HTERT RPE-1 (cell line): ENCODE data around the gene TPBGL.

Experiments used
- in situ Hi-C: fragments of 300-500 bp; cut with MboI; formaldehyde crosslinking; loops from 4 replicates; pipeline ENCODE4 v1.14.3; 2020; ENCODE audit warnings: low sequenced_read_pairs

The TPBGL gene

GRCh38 chr11:75205564-75206020 is 35.0 kb upstream of the TPBGL start:
- in situ Hi-C loops: no loop called here

GRCh38 chr11:75208446-75208845 is 32.1 kb upstream of the TPBGL start:
- in situ Hi-C loops: no loop called here

DNA sequence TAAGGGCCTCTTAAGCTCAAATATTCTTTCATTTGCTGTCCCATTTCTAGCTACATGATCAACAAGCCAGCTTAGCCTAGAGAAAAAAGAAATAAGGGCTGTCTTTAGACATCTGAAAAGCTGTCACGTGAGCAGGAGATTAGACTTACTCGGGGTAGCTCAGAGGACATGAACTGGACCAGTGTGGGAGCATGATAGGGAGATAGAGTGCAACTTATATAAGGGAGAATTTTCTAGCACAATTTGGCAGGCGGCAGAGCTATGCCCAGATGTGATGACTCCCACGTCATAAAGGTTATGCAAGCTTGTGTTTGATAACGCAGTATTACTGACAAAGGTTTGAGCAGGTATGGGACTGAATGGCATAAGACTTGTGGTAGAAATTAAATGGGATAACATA is 28.2 kb upstream of the TPBGL start:
- in situ Hi-C loops: no loop called here

GRCh38 chr11:75214411-75214821 is 26.2 kb upstream of the TPBGL start:
- in situ Hi-C loops: no loop called here

DNA sequence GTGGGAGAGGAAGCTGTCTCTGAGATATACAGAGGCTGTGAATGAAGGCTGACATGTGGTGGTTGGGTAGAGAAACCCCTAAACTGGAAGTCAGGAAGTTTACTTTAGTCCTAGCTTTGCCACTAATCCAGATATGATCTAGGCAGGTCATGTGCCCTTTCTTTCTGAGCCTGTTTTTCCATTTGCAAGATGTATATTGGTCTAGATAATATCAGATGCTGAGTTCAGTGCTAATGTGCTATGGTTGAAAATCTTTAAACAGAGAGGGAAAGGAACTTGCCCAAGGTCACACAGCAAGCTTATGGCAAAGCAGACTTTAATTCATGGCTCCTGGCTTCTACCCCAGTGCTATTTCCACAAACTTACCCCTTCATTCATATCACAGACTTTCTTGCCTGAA is 25.7 kb upstream of the TPBGL start:
- in situ Hi-C loops: no loop called here

DNA sequence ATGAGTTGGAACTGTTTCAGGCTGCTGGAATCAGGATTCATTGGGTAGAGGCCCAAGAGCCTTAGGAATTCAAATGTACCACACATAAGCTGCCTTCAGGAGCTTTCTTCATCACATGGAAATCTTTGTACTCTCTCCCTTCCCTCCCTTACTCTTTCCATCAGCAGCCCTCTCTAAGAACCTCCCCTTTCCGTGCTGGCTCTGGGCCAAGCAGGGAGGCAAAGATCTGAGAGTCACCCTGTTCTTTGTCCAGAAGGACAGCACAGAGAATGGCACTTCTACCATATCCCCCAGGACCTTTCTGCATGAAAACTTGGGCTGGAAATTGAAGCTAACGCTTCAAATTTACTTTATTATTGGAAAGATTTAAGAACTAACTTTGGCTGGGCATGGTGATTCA is 20.7 kb upstream of the TPBGL start:
- in situ Hi-C loops: no loop called here

DNA sequence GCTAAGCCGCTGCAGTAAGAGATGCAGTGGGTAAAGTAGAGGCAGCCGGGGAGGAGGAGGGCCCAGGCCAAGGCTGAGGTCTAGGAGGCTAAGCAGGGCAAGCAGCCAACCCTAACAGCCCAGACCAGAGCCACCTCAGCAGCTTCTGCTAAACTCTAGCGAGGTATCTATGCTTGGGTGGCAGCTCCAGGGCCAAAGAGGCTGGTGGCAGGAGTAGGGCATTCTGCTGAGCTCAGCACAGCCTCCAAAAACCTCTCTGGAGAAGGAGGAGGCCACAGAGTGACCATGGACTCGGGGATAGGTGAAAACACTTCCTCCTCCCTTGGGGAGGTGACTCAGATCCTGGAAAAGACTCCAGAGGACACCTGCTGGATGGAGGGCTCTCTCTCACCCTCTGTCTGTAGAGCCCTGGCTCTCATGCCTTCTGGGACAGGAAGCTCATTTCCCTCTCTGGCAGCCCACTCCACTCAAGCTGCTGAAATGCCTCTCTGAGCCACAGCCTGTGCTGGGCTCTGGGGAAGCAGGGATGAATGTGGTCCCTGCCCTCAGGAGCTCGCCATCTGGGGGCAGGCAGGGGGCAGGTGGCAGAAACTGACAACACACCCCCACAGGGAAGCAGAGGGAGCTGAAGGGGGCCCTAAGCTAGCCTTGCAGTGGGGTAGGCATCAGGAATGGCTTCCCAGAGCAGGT is 16.5 kb upstream of the TPBGL start:
- in situ Hi-C loops: no loop called here

GRCh38 chr11:75225794-75226193 is 14.8 kb upstream of the TPBGL start:
- in situ Hi-C loops: no loop called here

- in situ Hi-C loops: no loop called here
Measured at GRCh38 chr11:75229466-75229865, 11.1 kb upstream of the TPBGL start.

DNA sequence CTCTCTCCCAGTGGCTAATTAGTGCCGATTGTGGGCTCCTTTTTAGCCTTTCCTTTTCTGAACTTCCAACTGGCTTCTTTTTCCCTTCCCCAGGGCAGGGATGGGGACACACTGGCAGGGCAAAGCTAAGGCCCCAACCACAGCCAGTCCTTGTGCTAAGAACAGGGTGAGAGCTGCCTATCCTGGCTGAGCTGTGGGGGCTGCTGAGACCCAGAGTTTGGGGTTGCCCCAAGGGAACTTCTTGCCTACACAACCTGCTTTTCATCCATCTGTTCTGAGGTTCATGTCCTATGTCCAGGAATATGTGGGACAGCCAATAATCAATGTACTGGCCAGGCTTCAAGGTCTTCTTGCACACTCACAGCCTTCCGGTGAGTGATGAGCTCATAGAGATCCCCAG is 10.0 kb upstream of the TPBGL start:
- in situ Hi-C loops: no loop called here

- in situ Hi-C loops: no loop called here
Measured at GRCh38 chr11:75233754-75234172, 6.8 kb upstream of the TPBGL start.

- in situ Hi-C loops: no loop called here
Measured at GRCh38 chr11:75236062-75236461, 4.5 kb upstream of the TPBGL start.

DNA sequence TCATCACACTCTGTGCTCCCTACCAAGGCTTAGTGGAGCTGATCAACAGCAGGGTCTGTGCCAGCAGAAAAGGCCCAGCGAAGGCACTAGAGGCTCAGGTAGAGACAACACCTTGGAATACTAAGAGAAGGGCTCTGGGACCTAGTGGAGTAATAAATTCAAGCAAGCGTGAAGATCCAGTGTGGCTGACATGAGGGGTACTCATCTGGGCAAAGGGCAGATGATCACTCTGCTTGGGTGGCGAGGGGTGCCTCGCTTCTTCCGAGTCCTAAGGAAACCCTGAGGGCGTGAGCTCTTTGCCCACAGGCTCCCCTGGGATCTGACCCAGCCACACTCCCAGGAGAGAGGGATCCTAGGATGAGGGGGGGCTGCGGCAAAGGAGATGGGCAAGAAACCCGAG is 3.5 kb upstream of the TPBGL start:
- in situ Hi-C loops: no loop called here

- in situ Hi-C loops: no loop called here
Measured at GRCh38 chr11:75238595-75239440, 1.8 kb upstream of the TPBGL start.

DNA sequence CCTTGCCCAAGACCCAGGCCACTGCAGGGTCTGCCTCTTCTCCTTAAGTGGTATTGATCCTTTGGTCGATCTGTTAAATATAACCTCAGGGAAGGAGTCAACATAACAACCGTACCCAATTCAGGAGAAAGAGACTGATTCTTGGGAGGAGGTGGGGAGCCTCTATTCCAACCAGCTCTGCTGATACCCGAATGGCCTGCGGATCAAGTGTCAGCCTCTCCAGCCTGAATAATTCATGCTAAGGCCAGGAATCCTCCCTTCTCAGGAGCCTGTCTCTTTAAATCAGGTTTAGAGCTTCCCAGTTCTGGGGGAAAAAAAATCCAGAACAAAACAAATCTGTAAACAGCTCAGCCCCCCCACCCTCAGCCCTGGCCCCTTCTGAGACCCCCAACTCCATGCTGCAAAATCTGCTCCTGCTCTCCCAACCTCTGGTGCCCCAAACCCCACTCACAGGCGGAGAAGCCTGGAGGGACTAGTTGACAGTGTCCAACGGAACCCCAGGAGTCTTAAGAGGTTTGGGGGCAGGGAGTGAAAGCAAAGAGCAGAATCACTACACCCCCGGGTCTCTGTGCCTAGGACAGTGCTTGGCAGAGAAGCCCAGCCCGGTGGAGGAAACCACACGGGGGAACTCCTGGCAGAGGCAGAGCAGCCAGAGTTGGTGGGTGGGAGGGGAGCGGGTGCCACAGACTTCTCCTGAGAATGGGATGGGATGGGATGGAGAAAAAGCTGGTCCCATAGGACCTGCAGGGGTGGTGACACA is 863 bp upstream of the TPBGL start:
- in situ Hi-C loops: no loop called here

DNA sequence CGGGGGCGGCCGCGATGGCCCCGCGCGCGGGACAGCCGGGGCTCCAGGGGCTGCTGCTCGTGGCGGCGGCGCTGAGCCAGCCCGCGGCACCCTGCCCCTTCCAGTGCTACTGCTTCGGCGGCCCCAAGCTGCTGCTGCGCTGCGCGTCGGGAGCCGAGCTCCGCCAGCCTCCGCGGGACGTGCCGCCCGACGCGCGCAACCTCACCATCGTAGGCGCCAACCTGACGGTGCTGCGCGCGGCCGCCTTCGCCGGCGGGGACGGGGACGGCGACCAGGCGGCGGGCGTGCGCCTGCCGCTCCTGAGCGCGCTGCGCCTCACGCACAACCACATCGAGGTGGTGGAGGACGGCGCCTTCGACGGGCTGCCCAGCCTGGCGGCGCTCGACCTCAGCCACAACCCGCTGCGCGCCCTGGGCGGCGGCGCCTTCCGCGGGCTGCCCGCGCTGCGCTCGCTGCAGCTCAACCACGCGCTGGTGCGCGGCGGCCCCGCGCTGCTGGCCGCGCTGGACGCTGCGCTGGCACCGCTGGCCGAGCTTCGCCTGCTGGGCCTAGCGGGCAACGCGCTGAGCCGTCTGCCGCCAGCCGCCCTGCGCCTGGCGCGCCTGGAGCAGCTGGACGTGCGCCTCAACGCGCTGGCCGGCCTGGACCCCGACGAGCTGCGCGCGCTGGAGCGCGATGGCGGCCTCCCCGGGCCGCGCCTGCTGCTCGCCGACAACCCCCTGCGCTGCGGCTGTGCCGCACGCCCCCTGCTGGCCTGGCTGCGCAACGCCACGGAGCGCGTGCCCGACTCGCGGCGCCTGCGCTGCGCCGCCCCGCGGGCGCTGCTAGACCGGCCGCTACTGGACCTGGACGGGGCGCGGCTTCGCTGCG is 697 bp downstream of the TPBGL start:
- in situ Hi-C loops: no loop called here

DNA sequence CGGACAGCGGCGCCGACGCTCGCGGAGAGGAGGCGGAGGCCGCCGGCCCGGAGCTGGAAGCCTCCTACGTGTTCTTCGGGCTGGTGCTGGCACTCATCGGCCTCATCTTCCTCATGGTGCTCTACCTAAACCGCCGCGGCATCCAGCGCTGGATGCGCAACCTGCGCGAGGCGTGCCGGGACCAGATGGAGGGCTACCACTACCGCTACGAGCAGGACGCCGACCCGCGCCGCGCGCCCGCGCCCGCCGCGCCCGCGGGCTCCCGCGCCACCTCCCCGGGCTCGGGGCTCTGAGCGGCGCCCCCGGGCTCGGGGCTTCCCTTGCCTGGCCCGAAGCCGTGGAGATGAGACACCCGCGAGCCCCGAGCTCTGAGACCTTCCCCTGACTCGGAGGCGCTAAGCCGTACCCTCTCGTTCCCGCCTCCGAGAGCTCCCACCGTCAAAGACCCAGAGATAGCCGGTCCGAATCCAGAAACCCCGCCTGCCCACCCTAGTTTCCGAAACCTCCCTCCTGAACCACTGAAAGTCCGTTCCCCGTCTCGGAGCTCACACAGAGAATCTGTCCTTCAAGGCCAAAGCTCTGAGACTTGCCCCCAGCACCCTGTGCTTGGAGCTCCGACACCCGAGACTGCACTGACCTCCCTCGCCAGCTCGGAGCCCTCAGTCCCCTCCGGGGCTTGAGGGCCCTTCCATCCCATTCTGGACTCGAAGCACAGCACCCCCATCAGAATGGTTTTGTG is 1.5 kb downstream of the TPBGL start:
- in situ Hi-C loops: no loop called here

DNA sequence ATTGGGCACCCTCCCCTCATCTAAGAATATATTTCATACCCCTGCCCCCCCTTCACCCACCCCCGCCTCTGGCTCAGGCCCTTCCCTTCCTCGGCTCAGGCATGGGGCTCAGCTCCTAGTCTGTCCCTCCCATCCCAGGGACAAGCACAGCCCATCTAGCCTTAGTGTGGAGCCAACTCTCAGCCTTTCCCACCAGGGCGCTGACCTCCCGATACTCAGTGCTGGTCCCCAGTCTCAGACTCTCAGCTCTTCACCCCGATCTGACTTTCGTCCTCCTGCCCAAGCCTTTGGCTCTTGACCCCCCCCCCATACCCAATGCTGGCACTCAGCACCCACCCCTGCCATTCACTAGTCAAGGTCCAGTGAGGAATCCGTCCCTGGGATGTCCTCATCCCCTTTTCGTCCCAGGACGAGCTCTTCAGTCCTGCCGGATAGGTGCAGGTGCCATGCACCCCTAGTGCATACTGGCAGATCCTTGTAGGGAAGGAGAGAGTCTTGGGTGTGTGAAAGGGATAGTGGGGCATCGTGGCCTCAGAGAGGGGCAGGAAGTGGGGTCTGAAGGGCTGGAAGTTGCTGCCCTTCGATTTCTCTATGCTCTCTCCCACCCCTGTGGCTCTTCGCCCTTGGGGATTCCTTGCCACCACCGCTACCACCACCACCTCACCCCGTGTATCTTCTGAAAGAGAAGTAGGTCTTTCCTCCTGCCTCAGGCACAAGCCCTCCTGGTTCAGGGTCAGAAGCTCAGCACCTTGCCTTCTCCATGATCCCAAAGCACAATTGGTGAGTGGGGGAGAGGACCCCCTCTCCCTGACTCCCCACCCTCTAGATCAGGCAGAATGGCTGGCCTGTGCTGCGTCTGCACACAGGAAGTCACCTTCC is 2.4 kb downstream of the TPBGL start:
- in situ Hi-C loops: no loop called here
